Stimulated activated CD8-positive, alpha-beta memory T cell treated with anti-CD3 and anti-CD28 coated beads, Interleukin-7, amount 100 ng/mL, for 48 hours (primary cell): ENCODE data around the gene YWHAH.

Source experiments
- DNase-seq, 2 donors: peaks; one replicate each; pipeline ENCODE4 v3.0.0-alpha.2; 2020; ENCODE audit warnings: low read depth in 1 of 2; ENCODE audit errors: extremely low read depth in 1 of 2

The YWHAH gene

DNA sequence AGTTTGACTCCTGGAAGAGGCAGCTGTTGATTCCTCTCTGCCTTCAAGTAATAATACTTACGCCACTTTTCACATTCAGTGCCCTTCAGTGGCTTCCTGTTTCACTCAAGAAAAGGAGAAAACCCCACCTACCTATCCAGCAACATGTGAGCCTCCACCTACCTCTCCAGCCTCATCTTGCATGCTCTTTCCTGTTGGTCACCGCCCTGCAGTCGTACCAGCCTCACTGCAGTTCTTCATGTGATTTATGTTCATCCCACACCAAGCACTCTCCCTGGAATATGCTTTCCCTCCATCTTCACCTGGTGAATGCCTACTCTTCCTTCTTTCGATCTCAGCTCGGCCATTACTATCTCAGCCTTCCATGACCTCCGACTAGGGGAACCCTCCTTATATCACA lies 21.8 kb upstream of the YWHAH start:
- DNase-seq, result no peak

DNA sequence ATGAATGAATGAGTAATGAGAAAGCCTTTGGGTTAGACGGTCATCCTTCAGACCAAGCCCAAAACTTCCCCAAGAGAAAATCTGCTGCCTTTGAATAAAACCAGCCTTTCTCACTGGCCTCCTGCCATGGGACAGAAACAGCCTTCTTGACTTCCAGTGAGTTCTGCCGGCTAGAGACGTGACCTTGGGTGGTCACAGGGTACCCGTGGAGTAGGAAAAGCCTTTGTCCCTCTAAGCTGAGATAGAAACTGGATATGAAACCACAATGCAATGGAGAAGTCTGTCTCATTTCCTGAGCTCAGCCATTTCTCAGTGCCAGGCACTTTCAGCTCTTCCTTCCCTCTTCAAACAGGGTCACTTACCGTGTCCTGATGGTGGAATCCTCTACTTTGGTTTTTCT lies 21.2 kb upstream of the YWHAH start:
- no peak for DNase-seq

DNA sequence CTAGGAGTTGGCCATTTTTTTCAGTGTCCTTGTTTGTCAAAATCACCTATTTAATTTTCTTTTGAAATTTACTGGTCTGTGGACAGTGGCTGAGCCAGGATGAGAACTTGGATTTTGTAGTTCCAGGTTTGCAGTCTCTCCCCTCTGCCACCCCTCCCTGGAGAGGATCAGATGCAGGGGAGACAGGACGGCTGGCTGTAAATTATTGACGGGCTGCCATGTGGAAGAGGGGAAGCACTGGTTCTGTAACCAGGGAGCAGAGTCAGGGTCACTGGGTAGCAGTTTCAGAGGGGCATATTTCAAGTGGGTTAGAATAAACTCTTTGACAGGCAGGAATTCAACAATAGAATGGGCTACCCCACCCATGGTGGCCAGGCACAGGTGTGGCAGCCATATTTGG lies 20.6 kb upstream of the YWHAH start:
- no peak for DNase-seq

DNA sequence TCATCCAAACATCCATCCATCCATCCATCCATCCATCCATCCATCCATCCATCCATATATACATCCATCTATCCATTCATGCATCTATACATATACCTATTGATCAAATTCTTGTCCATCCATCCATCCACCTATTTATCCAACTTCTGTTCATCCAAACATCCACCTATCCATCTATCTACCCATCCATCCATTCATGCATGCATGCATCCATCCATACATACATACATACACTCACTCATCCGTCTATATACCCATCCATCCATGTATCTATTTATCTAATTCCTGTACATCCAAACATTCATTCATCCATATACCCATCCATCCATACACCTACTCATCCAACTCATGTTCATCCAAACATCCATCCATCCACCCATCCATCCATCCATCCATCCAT lies 19.3 kb upstream of the YWHAH start:
- no peak for DNase-seq

DNA sequence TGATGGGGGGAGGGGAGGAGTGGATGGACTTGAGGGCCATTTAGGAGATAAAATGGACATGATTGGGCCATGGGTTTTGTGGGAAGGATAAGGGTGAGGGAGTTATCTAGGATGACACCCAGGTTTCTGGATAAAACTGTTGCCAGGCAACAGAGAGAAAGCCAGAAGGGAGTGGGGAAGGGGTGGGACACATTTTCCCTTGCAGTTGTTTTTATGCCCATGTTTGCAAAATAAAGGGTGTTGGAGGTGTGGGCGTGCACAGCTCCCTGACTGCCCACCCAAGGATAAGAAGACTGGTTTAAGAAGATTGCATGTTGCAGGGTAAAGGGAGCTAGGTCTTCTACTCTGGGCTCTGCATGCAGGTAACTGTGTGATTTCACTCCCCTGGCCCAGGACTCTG lies 18.3 kb upstream of the YWHAH start:
- DNase-seq, result no peak

DNA sequence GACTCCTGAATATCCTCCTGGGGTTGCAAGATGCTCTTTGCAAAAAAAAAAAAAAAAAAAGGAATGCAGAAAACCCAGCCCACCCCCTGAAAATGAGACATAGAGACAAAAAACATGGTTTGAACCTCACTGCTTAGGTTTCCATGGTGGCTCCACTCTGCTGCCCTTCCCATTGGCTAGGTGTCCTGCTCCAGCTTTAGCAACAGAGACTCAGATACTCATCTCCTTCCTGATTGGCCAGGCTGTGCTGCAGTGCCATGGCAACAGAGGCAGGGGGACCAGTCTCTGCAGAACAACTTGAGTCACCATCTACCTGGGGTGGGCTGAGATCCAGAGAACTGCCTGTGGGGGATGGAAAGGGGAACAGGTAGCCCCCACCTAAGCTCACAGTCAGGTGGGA lies 17.4 kb upstream of the YWHAH start:
- DNase-seq, result no peak

DNA sequence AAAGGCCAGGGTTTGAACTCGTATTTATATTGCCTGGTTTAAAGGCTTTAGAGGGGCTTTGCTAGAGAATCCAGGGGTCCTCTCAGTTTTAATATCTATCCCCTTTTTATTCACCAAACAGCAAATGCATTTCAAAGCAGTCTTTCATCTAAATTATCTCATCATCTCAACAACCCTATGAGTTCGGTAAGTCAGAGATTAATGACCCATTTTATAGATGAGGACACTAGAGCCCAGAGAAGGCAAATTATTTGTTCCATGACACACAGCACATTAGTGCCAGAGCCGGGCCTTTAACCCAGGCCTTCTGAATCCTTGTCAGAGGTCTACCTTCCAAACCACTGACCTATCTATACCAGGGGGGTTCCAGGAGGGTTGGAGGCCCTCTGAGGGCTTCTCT lies 16.8 kb upstream of the YWHAH start:
- DNase-seq, result no peak

DNA sequence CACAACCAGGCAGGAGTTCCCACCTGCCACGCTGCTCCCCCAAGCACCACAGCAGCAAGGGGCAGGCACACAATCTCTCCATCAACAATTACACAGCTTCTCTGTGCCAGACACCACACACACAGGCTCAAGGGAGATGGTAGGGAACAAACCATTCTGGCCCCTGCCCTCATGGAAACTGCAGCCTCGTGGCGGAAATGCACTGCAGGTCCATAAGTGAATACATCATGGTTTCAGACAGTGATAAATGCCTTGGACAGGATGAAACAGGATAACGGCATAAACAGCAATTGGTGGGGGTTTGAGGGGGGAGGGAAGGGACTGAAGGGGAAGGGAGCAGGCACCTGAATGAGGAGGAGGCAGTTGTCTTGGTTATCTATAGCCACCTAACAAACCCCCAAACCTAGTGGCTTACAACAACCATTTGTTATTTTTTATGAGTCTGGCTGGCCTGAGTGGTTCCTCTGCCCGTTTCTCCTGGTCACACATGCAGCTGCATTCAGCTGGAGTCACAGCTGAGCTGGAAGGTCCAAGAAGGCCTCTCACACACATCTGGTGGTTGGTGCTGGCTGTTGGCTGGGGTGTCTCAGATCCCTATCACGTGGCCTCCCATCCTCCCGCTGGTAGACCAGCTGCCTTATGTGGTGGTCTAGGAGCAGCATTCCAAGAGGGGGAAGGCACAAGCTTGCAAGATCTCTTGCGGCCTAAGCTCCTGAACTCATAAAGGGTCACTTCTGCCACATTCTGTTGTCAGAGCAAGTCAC lies 15.0 kb upstream of the YWHAH start:
- no peak for DNase-seq

DNA sequence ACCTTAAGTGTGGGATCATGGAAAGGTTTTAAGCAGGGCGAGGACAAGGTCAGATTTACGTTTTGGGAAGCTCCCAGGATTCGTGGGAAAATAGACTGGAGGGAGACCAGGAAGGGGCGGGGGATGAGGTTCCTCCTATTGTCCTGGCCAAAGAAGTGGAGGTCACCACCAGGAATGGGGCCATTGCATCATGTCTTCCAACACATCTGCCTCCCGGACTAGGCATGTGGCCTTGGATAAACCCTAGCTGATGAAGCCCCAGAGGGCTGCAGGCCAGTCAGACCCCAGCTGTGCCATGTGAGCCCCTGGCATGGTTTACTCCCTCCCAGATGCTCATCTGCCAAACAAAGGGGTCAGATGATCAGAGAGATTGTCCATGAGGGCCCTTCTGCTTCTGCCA lies 11.5 kb upstream of the YWHAH start:
- no peak for DNase-seq

DNA sequence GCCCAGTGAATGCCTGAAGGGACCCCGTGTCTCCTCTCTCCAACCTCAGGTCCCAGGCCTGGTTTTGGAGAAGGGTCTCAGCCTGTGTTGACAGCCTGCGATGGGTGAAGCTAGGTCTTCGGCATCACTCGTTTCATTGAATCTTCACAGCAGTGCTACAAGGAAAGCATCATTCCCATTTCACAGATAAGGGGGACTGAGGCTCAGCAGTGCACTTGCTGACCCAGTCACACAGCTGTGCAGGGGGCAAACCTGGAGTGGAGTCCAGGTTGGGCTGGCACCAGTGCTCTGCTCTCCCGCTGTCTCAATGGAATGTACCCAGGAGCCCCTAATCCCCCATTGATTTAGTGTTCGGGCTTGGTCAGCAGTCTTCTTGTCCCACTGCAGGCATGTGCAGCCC lies 10.9 kb upstream of the YWHAH start:
- DNase-seq, result no peak

DNA sequence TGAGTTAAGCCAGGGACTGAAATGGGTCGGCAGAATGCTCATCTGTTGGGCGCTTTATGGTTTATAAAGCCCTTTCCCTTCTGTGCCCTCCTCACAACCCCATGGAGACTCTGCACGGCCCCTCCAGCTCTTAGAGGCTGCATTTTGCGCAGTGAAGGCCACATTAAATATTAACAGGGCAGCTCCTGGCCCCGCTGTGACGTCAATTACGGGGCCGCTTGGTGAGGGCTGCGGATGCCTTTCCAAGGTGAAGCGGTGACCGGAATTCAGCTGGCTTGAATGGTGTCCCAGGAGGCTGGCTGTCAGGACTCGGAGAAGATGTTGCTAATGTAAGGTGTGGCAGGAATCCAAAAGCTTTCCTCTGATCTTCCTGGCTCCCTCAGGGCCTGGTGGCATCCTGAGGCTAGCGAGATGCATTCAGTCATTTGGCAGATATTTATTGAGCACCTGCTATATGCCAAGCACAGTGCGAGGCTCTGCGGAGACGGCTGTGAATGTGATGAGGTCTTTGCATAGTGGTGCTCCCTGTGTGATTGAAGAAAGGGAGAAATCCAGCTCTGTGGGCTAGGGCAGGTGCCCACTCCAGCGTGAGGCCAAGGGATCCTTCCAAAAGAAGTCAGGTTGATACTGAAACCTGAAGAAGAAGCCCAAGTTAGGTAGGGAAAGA lies 10.4 kb upstream of the YWHAH start:
- DNase-seq, result no peak

DNA sequence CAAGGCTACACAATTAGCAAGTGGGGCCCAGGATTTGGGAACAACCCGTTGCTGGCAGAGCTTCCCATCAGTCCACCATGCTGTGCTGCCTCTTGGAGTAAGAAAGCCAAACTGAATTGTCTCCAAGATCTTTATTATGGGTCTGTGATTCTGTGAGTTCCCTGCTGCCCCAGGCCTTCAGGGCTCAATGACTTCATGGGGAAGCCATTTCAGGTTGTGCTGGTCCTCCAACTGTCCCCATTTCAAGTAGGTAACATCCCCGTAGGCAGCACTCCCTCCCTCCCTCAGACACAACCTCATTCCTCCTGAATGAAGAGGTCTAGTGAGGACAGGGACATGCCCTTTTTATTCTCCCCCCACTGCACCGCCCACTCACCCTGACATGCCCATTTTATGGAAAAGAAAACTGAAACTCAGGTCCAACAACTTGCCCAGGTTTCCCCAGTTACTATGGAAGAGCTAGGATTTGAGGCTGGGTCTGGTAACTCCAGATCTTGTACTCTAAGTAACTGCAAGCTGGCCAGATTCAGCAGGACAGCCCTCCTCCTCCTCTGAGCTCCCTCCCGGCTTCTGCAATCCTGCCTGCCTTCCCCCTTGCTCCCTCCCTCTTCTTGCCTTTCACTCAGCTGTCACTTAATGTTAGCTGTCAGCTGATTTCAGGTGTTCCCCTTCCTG lies 8.2 kb upstream of the YWHAH start:
- no peak for DNase-seq

DNA sequence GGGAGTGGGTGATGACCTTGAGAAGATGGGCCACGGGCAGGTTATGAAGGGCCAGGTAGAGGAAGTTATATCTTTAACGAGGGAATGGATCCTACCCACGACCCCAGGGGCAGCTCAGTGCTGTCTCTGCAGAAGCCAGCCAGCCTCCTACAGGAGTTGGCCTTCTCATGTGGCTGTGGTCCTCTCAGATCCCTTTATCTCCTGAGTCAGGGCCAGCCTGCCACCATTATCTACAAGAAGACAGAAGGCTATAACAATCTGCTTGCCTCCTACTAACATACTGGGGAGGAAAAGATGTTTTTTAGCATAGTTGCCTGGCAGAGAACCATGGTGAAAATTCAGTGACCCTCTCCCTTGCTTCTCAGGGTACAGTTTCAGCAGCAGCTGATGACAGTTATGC lies 7.0 kb upstream of the YWHAH start:
- no peak for DNase-seq

DNA sequence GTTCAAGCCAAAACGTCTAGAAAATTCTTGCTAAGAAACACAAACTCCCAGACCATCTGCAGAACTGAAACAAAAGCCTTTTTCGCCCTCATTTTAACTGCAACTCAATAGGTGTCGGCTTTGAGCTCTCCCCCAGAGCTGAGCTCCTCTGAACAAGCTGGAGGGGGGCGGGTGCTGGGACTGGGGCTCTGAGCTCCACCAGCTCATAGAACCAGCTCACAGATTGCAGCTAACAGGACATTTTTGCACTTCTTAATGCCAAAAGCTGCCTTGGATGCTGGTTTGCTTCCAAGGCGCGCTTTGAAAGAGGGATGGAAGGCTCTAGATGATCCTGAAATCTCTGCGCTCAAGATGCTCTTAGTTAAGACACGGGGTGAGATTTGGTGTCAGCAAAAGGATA lies 6.0 kb upstream of the YWHAH start:
- DNase-seq, result no peak

DNA sequence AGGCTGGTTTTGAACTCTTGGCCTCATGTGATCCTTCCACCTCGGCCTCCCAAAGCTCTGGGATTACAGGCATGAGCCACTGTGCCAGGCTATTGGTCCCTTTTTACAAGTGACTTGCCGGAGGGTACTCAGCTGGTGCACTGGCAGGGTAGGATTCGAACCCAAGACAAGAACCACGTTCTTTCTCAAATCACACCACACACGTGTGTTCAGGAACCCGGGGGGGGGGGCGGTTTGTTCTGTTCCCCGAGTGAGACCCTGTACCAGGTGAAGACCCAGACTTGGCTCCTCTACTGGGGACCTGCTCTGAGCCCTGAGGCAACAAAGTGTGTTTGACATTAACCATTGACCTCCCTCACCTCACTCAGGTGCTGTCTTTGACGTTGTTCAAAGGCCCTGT lies 3.8 kb upstream of the YWHAH start:
- no peak for DNase-seq

DNA sequence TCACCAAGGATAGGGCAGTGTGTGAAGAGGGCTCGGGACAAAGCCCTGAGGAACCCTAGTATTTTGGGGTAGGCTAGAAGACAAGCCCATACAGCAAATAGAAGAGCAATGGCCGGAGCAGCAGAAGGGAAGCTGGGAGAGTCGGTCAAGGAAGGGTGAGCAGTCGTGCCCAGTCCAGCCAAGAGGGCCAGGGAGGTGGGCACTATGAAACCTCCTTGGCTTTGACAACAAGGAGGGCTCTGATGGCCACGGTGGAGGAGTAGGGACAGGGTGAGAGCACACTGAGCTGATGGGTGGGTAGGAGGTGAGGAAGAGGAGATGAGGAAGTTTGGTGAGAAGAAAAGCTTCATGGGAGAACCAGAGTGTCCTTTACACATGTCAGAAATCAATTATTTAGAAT lies 2.2 kb upstream of the YWHAH start:
- no peak for DNase-seq

DNA sequence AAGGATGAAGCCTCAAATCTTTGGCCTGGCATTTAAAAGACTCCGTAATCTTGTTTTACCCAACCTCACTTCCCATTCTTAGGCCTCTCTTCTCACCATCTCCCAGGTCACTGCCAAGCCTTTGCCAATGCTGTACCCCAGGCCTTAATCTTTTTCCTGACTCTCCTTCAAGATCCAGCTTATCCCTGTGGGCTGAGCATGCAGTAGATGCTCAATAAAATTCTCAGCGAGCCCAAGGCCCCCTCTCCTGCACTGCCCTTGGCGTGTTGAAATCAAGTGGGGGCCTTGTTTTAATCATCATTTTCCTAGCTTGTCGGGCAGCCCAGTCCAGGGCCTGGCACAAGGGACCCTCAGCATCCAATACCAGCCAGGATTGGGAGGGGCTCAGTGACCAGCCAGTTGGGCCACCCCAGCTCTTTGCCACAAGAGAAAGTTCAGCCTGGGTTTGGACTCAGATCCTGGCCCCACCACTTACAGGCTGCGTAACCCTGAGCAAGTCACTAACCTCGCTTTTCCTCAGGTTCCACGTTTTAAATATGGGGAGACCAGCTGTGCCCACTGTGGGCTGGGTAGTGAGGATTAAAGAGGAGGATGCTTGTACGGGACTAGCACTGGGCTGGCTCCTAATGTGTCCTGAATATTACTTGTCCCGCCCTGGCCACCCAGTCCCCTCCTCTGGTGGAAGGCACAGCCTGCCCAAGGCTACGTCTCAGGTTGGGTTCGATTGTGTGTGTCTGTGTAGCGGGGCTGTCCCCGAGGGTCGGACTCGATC lies 943 bp upstream of the YWHAH start:
- no peak for DNase-seq

DNA sequence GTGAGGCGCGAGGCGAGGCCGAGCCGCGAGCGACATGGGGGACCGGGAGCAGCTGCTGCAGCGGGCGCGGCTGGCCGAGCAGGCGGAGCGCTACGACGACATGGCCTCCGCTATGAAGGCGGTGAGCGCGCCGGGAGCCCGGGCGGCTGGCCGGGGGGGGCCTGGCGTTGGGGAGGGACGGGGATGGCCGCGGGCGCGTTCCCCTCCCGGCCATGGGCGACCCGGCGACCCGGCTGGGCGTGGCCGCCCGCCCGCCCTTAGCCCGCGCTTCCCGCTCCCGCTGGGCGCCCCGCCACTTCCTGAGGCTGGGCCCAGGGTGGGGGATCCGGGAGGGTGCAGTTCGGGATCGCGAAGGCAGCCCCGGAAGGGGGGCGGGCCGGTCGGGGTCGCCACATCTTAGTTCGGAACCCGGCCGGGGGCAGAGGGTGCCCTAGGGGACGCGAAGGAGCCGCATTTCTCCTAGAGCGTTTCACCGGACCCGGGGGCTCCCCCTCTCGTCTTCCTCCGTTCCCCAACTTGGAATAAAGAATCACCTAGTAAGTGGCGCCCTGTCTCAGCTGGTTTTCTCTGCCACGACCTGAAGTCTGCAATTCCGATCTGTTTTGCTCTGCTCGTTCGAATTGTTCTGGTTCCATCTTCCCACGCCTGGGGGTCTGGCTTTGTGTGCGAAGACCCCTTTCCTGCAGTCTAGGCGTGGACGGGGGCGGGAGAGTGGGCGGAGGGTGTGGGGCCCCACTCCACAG lies 536 bp downstream of the YWHAH start:
- DNase-seq, result no peak

DNA sequence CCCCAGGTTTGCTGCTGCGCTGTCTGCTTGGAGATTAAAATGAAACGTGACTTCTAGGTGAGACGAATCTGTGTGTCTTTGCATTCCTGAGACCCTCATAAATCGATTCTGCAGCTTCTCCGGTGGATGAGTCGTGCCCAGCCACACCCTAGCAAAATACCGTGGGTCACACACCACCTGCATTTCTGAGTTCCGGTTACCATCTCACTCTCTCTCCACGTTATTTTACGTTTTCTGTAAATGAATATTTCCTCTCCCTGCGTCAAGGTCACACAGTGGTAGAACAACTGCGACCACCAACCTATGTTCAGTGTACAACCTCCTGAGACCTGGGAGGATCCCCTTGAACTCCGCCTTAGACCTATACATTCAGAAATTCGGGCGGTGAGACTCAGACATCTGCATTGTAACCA lies 1.1 kb downstream of the YWHAH start:
- no peak for DNase-seq

DNA sequence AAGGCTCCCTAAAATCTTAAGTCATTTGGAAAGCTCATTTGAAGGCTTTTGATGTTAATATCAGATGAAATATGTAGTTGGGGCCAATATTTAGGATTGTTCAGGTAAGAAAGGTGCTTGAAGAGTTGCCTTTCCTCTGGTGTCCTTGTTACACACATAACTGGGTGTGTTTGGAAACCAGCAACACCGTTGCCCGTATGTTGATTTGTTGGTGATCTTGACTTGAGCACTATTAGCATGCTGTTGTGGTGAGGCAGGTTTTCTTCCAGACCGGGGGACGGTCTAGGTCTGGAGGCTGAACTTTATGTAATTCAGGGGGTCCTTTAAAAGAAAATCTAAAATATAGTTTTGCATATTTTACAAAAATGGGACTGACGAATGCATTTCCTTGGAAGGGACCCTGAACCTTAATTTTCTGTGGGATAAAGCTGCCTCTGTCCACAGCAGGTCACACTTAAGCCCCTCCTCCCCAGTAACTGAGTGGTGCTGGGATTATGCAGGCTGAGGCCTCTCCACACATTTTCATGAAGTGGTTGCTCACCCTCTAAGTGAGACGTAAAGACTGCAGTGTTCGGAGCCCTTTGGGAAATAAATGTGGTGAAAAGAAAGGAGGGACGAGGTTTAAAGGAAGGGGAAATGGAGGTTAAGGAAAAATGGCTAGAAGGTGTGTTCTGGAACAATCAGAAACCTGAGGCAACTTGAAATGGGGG lies 1.8 kb downstream of the YWHAH start:
- DNase-seq, result no peak
